GM12864 (cell line): ENCODE data around the gene RXRA.

Source experiments
- DNase-seq: peaks from one replicate; pipeline ENCODE4 v3.0.0-alpha.2; 2011; ENCODE audit warnings: low read depth
- H3K4me3 ChIP-seq: 2 replicates; pipeline ENCODE4 v1.5.1; 2011; ENCODE audit warnings: mild to moderate bottlenecking, low read depth, low read length, control low read depth
- CTCF ChIP-seq: IDR thresholded peaks from 2 replicates; pipeline ENCODE4 v1.5.1; 2011; ENCODE audit warnings: low read depth, mild to moderate bottlenecking, moderate library complexity, low read length, control low read depth, inconsistent platforms; ENCODE audit errors: missing control alignments

Gene RXRA

GRCh38 chr9:134339183-134339806 is 13.0 kb downstream of the RXRA start:
- no peak for TF ChIP-seq CTCF
- H3K4me3 ChIP-seq: no peak overlapping the region
- no peak for DNase-seq

DNA sequence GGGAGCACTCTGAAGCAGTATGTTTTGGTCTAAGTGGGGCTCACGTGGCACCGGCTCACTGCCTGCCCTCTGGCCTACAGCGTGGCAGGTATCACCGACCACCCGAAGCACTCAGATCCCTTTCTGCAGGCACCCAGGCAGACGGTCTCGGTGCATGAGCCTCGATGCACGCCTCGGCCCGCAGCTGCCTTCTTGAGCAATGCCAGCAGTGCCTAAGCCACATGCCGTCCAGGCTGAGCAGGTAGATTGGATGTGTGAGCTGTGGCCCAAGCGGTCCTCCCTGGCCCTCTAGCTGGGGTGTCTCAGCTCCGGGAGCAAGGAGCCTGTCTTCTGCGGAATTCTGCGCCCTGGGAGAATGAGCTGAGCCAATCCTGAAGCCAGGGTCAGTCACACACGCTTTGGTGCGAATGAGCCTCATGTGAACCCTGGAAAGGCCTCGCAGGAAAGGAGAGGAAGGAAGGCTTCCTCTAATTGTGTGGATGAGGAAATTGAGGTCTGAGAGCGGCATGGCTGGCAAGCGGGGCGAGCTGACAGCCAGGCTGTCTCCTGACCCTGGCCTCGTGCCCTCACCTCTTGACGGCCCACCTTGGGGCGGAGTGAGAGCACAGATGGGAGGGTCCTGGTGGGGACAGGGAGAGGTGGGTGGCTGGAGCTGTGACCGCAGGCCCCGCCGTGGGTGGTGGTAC is 14.4 kb downstream of the RXRA start:
- no peak overlapping the region for H3K4me3 ChIP-seq
- DNase-seq: no peak
- no peak for TF ChIP-seq CTCF

- TF ChIP-seq CTCF: no peak
- H3K4me3 ChIP-seq: no peak overlapping the region
- DNase-seq: no peak
Observed at GRCh38 chr9:134341306-134341705, 15.1 kb downstream of the RXRA start.

- TF ChIP-seq CTCF: no peak
- DNase-seq: no peak
Observed at GRCh38 chr9:134341929-134342745, 15.9 kb downstream of the RXRA start.

DNA sequence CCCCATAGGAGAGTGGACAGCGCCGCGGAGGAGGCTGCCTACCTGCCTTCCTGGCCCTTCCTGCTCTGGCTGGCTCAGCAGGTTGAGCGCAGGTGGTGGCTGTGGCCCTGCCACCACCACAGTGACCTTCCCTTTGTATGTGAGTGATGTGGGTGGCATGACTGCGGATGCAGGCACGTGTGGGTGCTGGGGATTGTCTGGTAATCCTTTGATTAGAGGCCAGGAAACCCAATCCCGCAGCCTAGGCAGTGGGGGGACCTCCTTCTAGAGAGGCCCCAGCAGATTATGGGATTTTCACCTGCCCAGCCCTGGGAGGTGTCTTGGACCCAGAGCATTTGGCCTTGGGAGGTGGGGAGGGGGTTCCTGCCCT is 16.5 kb downstream of the RXRA start:
- no peak for DNase-seq
- TF ChIP-seq CTCF: no peak

More at GRCh38 chr9:134341929-134342745, 15.9 kb downstream of the RXRA start:
- H3K4me3 ChIP-seq: no peak overlapping the region

DNA sequence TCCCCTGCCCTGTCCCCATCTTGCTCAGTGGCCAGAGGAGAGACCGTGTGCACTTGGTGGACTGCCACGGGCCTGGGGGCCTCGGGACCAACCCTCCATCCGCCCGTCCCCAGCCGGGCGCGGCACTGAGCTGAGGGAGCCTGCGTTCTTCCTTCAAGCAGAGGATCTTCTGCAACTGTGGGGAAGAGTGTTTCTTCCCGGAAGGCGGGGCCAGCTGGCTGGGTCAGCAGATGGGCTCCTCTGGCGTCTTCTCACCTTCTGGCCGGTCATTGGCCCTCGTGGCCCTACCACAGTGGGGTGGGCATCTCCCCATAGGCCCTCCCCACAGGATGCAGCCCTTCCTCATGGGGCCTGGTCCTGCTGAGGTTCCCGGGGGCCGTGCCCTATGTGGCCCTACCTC is 17.4 kb downstream of the RXRA start:
- DNase-seq: no peak
- TF ChIP-seq CTCF: no peak
- no peak overlapping the region for H3K4me3 ChIP-seq

More for the DNA sequence above, 16.5 kb downstream of the RXRA start:
- no peak overlapping the region for H3K4me3 ChIP-seq
